T-helper 22 cell (primary cell): ENCODE measurements around the gene SCAMP5.
A peak's percentile ranks its signal among the peaks of the same experiment; 100 is the strongest.

Source experiments
- DNase-seq: peaks from one replicate; pipeline ENCODE4 v3.0.0-alpha.2; 2020; ENCODE audit warnings: low read depth

The SCAMP5 gene, protein sequence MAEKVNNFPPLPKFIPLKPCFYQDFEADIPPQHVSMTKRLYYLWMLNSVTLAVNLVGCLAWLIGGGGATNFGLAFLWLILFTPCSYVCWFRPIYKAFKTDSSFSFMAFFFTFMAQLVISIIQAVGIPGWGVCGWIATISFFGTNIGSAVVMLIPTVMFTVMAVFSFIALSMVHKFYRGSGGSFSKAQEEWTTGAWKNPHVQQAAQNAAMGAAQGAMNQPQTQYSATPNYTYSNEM

DNA sequence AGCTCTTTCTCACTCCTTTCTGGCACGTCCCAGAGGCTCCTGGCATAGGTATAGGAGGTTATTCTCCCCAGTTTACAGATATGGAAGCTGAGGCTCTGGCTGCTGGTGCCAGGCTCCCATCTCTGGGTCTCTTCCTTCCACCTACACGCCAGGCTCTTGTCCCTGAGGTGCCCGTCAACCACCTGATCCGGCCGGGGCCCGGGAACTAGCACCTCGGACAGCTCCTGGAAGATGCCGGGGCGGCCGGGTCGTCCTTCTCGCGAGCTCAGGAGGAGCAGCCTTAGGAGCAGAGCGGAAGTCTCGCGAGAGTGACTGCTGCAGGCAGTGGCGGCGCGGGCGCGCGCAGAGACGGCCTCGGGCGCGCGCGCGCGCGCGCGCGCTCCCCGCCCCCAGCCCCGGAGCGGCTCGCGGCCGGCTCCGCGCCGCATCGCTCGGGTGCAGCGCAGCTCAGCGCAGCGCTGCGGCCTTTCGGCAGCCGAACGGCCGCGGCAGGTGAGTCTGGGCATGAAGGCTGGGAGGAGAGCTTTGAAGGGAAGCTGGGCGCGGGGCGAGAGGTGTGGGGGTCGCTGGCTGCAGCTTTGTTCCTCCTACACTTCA, at the start of gene SCAMP5:
Gene SCAMP5 (plus strand): TSS at position 382 of the 597 bp plus-strand sequence. CDS start 16,277 bp downstream, outside the sequence.
- peak; percentile 76 for DNase-seq

DNA sequence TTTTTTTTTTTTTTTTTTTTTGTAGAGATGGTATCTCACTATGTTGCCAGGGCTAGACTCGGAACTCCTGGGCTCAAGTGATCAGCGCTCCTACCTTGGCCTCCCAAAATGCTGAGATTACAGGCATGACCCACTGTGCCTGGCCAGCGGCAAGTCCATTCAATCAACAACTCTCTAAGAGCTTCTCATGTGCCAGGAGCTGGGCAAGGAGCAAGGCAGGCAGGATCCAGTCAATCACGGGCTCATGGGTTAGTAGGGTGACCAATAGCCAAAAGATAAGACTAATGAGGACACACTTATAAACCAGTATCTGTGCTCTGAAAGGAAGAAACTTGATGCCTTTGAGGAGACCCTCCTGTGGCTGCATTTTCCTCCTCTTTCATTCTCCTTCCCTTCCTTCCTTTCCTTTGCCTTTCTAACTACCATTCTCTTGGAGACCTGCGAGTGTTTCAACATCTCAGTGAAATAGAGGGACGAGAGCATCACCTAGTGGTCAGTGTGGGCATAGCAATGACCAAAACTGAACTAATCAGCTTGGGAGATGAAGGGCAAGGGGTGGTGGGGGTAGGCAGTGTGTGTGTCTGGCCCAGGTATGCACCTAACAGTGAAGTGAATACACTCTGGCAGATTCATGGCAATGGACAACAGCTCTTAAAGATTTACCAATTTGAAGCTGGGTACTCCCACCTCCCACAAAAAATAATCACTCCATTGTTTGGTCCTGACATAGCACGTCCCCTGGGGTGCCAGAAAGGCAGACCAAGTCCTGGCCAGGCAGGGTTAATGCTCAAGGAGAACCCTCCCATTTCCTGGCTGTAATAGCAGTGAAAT, 45.1 kb upstream of the SCAMP5 start:
- peak; percentile 40 for DNase-seq

DNA sequence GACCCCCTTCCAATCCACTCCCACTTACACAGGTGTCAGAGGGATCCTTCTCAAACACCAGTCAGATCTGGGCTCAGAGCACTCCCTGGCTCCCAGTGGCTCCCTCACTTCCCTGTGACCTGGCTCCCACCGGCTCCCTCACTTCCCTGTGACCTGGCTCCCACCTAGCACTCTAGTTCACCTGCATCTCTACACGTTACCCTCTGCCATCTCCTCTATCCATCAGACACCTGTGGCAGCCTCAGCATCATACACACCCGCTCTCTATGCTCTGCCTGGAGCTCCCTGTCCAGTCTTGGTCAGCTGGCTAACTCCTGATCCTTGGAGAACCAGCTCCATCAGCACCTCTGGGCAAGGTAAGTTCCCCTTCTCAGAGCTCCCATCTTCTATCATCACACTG, 44.4 kb upstream of the SCAMP5 start:
- DNase-seq = no peak

DNA sequence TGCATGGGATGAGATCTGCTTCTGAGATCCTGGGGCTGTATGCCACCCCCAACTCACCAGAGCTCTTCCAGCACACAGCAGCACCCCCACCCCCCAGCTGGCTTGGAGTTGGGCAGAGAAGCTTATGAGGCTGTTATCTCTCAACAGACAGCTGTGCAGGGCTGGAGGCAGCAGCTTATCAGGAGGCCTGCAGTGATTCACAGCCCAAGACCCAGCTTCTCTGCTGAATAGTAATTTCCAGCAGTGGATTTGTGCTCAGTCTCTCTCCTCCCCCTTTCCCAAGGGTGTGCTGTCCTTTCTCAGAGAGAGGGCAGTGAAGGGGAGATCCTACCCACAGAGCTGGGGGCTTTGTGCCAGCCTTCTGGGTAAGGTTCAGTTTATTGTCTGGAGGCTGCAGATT, 40.8 kb upstream of the SCAMP5 start:
- no peak for DNase-seq

DNA sequence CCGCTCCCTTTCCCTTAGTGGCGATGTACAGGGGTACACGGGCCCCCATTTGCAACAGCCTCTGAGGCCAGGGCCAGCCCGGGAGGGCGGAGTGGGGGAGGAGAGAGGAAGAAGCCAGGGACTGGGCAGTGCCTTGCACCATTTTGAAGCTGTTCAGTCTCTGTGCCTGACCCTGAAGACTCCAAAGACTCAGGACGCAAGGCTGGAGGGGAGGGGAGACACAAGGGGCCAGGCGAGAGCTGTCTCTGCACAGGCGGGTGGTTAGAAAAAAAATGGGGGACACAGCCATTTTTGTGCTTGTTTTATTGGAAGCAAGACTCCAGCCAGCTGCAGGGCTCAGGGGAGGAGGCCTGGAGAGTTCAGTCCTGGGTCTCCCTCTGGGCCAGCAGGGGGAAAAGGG, 40.3 kb upstream of the SCAMP5 start:
- DNase-seq = no peak

DNA sequence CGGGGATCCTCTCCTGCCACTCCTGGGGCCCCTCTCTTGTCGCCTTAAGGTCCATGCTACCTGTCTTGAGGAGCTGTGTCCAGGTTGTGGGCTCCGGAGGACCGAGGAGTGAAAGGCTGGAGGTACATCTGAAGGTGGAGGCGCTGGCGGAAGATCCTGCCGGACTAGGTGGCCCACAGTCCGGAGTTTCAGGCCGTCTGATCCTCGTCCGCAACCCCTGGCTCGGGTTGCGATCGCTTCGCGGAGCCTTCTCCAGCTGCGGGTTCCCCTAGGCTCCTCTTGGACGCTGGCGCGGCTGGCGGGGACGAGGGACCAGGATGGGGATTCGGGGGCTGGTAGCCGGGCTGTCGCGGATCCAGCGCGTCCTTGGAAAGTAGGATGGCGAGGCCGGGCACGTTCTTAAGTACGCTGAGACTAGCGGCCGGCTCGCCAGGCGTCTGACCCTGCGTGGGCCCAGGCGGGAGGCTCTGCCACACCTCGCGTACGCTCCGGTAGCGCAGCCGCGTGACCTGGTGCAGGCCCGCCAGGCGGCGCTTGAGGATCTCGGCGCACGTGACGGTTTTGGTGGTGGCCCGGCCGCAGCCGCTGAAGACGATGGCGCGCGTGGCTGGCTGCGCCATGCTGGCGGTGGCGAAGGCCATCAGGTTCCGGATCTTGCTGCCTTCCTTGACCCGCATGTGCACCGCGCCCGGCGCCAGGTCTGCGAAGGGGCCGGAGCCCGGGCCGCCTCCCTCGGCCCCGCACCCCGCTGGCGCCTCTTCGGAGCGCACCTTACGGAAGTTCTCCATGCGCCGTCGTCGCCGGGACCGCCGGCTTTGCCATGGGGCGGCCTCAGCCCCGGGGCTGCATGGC, 39.3 kb upstream of the SCAMP5 start:
- DNase-seq = no peak

DNA sequence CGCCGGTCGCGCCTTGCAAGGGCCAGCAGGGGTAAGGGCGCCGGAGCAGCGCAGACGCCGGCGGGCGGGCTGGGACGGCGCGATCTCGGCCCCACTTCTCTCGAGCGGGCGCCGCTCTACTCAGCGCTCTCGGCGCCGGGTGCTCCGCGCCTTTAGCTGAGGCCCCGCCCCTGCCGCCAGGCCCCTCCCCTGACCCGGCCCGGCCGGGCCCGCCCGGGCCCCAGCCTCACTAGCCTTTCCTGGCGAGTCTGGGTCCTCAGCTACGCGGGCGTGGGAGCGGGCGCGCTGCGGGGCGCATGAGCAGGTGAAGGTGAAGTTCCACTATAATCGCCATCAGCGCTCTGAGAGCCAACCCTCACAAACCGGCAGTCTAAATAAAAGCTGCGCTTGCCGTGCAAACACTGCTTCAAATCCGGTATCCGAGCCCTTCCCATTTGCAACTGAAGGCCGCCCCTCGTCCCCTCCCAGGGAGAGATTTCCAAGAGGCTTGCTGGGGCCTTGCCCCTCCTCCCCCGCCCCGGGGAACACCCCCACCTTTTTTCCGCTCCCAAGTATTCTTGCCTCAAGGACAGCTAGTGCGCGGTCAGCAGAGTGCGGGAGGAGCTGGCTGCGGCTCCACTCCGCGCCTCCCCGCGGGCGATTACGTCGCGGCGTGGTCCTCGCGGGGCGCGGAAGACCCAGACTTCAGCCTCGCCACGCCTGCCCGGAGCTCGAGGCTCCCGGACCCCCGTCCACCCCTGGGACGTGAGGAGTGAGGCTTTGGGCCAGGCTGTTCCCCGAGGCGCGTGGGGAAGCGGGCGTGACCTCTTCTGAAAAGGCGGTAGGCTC, 38.5 kb upstream of the SCAMP5 start, which contains the start of gene RPP25:
Gene RPP25 (minus strand): TSS at position 125 of the 828 bp plus-strand sequence. CDS start 189 bp downstream, outside the sequence.
- DNase-seq = peak; percentile 38

DNA sequence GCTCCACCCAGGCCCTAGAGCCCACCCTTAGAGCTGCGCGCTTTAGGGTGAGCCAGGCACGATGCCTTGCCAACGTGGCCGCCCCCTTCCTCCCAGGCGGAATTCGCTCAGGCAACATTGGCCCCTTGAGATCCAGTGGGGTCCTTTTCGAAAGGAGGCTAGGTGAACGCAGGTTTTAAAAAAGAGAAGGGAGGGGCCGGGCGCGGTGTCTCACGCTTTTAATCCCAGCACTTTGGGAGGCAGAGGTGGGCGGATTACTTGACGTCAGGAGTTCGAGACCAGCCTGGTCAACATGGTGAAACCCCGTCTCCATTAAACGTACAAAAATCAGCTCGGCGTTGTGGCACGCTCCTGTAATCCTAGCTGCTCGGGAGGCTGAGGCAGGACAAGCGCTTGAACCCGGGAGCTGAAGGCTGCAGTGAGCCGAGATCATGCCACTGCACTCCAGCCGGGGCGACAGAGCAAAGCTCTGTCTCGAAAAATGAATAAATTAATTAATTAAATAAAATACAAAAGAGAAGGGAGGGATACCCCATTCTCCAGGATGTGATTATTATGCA, 37.8 kb upstream of the SCAMP5 start:
- no peak for DNase-seq

DNA sequence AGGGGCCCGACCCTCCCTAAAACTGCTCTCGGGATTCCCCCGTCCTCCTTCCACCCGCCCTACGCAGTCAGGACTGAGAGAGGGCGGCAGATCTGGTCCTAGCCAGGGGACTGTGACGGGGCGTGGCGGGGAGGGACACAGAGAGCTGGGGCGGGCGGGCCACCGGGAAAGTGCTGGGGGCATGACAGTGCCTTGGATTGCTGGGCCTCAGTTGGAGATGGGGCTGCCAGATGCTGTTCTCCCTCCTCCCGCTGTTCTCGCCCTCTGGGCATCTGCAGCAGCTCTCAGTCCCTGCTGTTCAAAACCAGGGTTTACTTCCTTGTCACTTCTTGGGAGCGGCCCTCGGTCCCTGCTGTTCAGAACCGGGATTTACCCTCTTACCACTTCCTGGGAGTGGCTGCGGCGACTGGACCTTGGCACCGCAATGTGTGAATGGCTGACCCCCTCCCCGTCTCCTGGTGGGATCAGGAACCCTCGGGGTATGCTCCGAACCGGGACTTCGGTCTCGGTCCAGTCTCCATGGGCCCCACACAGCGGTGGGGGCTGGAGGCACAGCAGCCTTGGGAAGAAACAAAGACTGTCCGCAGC, 36.9 kb upstream of the SCAMP5 start:
- DNase-seq = no peak

DNA sequence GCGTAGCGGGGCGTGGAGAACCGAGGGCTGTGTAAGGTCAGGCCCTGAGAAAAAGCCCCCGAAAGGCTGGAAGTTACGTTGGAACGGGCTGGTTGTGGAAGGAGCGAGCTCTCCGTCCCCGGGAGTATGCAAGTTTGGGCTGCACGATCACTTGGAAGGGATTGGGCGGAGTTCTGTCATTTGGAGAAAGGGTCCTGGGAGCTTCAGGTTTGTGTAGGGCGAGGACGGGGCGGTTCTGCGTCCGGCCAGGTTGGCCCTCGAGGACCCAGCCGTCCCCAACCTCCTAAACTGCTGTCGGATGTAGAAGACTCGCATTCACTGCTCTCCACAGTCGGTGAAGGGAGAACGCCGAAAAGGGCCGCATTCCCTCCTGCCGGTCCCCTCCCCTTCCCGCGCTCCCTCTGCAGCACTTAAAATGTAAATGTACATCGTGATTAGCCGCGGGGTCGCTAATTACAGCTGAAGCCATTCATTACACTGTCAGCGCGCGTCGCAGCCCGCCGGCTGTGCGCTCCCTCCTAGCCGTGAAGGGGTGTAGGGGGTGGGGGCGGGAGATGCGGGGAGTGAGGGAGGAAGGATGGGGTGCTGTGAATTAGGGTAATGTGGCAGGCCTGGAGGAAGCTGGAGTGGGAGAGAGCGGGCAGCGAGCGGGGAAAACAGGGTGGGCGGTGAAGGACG, 36.3 kb upstream of the SCAMP5 start:
- no peak for DNase-seq

DNA sequence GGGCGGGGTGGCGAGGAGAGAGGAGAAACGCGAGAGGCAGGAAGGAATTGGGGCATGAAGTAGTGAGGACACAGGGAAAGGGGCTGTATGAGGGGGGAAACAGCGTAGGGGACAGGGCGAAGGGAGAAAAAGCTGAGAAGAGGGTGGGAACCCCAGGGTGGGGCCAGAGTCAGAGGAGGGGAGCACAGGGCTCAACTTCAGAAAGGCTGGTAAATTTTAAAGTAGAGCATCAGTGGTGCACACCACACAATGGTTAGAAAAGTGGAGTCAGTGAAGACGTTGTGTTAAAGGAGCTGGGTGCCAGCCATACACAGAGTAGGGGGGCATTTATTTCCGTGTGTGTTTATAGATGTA, 35.8 kb upstream of the SCAMP5 start:
- DNase-seq = no peak

DNA sequence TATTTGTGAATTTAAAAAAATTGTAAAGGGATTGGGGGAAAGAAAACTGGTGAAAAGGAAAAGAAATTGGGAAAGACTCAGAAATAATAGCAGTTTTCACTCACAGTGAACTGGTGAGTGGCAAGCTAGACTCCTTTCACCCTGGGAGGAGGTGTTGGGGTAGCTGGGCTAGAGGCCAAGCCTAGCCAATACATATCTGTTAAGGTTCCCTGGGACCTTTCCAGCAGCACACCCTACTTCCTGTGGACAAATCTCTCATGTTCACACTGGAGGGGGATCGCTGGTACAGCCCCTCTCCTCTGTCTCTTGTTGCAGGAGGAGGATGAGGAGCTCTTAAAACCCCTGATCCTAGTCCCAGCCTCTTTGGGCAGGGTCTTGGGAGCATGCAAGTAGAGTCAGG, 35.1 kb upstream of the SCAMP5 start:
- DNase-seq = no peak

DNA sequence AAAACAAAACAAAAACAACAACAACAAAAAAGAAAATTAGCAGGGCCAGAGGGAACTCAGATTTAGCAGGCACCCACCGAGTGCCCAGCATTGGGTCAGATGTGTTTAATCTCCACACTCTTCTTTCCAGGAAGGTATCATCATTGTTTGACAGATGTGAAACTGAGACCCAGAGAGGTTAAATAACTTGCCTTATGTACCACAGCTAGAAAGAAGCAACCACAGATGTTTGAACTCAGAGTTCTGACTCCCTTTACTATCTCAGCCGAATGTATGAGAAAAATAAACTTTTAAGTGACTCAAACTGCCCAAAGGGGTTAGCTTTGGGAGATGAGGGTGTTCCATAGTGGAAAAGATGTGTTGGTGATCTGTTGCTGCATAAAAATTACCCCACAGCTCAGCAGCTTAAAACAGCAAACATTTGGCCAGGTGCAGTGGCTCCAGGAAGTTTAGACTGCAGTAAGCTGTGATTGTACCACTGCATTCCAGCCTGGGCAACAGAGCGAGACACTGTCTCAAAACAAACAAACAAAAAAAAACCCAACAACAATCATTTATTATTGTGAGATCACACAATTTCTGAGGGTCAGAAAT, 34.3 kb upstream of the SCAMP5 start:
- no peak for DNase-seq

DNA sequence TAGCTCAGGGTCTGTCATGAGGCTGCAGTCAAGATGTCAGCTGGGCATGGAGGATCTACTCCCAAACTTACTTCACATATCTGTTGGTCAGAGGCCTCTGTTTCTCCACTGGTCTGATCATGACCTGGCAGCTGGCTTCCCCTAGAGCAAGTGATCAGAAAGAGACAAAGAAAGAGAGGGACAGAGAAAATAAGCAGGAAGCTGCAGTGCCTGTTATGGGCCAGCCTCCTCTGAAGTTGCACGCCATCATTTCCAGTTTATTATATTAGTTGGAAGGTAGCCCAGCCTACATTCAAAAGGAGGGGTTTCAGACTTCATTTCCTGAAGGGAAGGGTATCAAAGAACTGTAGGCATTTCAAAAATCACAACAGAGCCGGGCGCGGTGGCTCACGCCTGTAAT, 33.7 kb upstream of the SCAMP5 start:
- no peak for DNase-seq

DNA sequence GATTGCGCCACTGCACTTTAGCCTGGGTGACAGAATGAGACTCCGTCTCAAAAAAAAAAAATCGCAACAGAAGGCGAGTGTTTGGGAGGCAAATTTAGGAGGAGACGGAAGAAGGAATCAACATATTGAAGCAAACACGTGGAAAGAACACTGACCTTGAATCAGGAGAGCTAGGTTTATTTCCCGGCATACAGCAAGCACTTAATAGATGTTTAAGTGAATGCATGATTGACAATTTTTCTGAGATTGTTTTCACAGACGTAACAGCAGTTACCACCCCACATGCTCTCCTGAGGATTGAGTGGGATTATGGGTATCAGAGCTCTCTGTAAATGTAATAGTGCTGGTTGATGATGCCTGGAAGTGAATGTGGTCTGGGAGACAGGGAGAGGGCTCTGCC, 33.1 kb upstream of the SCAMP5 start:
- no peak for DNase-seq

DNA sequence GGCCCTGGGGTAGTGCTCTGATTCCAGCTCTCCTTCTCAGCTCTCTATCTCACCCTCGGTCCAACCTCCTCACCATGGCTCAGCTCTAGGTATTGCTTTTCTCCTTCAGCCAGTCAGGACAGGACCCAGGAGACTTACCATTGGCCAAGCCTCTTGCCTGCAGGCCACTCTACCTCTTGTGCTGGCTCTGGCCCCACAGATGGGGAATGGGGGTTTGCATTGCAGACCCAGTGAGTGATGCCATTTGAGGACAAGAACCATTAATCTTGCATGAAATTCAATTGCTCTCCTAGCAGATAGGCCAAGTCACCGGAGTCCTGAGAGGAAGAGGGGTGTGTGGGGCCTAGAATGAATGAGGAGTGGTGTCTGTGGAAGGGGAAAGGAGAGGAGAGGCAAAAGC, 32.7 kb upstream of the SCAMP5 start:
- no peak for DNase-seq

DNA sequence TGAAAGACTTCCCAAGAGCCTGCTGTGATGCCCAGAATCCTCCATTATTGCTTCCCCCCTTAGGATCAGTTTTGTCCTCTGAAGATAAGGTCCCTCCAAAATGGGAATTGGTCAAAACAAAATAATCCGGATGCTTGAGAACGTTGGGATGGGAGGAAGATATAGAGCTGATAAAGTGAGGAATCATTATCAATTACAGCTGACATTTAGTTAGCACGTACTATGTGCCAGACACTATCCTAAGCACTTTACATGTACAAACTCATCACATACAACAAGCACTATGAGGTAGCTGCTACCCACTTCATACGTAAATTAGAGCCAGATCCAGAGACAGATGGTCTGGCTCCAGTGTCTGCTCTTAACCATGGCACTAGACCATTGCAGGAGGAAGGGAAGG, 32.1 kb upstream of the SCAMP5 start:
- DNase-seq = no peak

DNA sequence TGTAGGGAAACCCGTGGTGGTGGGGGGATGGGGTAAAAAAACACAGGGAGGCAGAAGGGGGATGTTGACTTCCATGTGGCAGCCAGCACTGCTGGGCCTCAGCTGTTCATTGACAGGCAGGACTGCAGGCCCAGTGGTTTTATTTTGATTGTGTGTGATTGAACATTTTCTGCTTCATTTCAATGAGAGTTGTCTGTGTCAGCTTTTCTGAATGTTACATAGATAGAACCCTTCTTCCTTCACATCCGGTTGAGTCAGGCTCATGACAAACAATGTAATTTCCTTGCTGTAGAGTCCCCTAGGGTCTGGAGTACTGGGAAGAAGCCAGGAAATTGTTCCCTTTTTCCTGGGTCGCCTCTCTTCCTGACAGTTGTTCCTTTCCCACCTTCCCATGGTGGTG, 30.6 kb upstream of the SCAMP5 start:
- no peak for DNase-seq

DNA sequence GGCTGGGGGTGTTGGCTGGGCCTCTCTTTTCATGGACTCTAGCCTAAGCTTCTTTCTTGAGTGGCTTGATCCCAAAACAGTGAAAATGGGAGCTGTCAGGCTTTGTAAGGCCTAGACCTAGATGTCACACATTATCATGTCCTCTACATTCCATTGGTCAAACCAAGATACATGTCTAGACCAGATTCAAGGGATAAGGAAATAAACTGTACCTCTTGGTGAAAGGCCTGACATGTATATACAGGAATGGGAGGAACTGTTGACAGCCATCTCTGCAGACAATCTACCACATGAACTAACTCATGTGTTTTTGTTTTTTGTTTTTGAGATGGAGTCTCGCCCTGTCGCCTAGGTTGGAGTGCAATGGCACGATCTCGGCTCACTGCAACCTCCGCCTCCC, 27.7 kb upstream of the SCAMP5 start:
- no peak for DNase-seq

DNA sequence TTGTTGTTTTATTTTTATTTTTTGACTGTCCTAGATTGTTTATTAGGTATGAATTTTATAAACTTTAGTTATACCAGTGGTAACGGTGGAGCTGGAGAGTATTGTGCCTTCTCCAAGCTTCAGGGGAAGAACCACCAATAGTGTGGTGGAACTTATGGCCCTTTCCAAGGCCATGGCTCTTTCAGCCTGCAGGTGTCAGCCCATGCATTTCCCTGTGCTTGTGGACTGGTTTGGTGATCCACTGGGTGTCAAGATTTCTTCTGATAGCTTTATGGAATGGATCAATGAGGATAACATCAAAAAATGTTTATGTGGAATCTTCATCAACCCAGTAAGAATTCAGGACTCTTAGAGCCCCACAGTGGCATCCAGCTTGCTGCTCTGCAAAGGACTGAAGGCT, 19.2 kb upstream of the SCAMP5 start:
- DNase-seq = no peak
